Naive thymus-derived CD4-positive, alpha-beta T cell (primary cell): Measurements from ENCODE around the gene MGA. TPM values are rescaled to one million over a fixed set of nuclear protein-coding genes. Genes with fewer than 3 reads are reported as not detected.
A peak's percentile ranks its signal among the peaks of the same experiment; 100 is the strongest.

Experiments
- ATAC-seq: fragments of 150-1000 bp; cut with Tn5 transposase; 2 replicates; pipeline ENCODE4 v1.10.0; 2021; ENCODE audit warnings: mild to moderate bottlenecking, moderate library complexity
- CTCF ChIA-PET: fragments of 350-600 bp; sonication (Branson Sonifier 250); formaldehyde crosslinking; loops from one replicate; lab custom pipeline; 2021; ENCODE audit warnings: antibody characterized with exemption; lab: Charles Lee
- POLR2A ChIA-PET: fragments of 350-600 bp; sonication (Branson Sonifier 250); formaldehyde crosslinking; loops from one replicate; lab custom pipeline; 2021; ENCODE audit warnings: antibody characterized with exemption, inconsistent platforms; lab: Charles Lee
- DNase-seq, 9 donors: peaks; one replicate each; pipeline versions ENCODE4 v3.0.0 to v3.0.0-alpha.2; 2020 to 2022; ENCODE audit warnings: mixed read lengths in 1 of 9
- H3K27ac ChIP-seq: one replicate; pipeline ENCODE4 v1.7.0; 2013; ENCODE audit warnings: mild to moderate bottlenecking, low read depth, low read length, moderate library complexity
- H3K27me3 ChIP-seq, 2 donors: one replicate each; pipeline ENCODE4 v1.7.0; 2013; ENCODE audit warnings: low read length in 2 of 2, mild to moderate bottlenecking in 2 of 2, moderate library complexity in 2 of 2; ENCODE audit not compliant: control insufficient read depth in 2 of 2, insufficient read depth in 2 of 2
- H3K36me3 ChIP-seq, 3 experiments: 1 replicate in 2 of 3; 2 replicates in 1 of 3; pipeline ENCODE4 v1.7.0; 2013; ENCODE audit warnings: low read length in 3 of 3, mild to moderate bottlenecking in 3 of 3, moderate library complexity in 1 of 3; ENCODE audit not compliant: insufficient read depth in 3 of 3, control insufficient read depth in 2 of 3
- H3K4me1 ChIP-seq, 2 donors: one replicate each; pipeline ENCODE4 v1.7.0; 2013; ENCODE audit warnings: low read length in 2 of 2, mild to moderate bottlenecking in 2 of 2, moderate library complexity in 1 of 2; ENCODE audit not compliant: control insufficient read depth in 2 of 2, insufficient read depth in 2 of 2
- H3K4me3 ChIP-seq: 2 replicates; pipeline ENCODE4 v1.7.0; 2013; ENCODE audit warnings: mild to moderate bottlenecking, low read length
- H3K9me3 ChIP-seq, 3 experiments: 1 replicate in 2 of 3; 2 replicates in 1 of 3; pipeline ENCODE4 v1.7.0; 2013; ENCODE audit warnings: low read length in 3 of 3; ENCODE audit not compliant: control insufficient read depth in 2 of 3
- H3K27ac Mint-ChIP-seq, 9 donors: one replicate each; pipeline ENCODE4 v1.8.0; 2020 to 2022; ENCODE audit warnings: mixed read lengths in 9 of 9, mild to moderate bottlenecking in 8 of 9, moderate library complexity in 5 of 9, inconsistent platforms in 2 of 9
- H3K27me3 Mint-ChIP-seq, 5 donors: one replicate each; pipeline ENCODE4 v1.8.0; 2021 to 2022; ENCODE audit warnings: mixed read lengths in 5 of 5, mild to moderate bottlenecking in 1 of 5
- H3K36me3 Mint-ChIP-seq, 5 donors: one replicate each; pipeline ENCODE4 v1.8.0; 2020 to 2022; ENCODE audit warnings: mixed read lengths in 5 of 5, mild to moderate bottlenecking in 3 of 5, inconsistent platforms in 1 of 5
- H3K4me1 Mint-ChIP-seq, 7 donors: one replicate each; pipeline ENCODE4 v1.8.0; 2020 to 2022; ENCODE audit warnings: mixed read lengths in 7 of 7, mild to moderate bottlenecking in 3 of 7, inconsistent platforms in 1 of 7
- H3K4me3 Mint-ChIP-seq, 10 donors: one replicate each; pipeline ENCODE4 v1.8.0; 2020 to 2022; ENCODE audit warnings: mild to moderate bottlenecking in 10 of 10, mixed read lengths in 10 of 10, moderate library complexity in 6 of 10, inconsistent platforms in 2 of 10
- H3K9me3 Mint-ChIP-seq, 11 donors: one replicate each; pipeline ENCODE4 v1.8.0; 2020 to 2022; ENCODE audit warnings: mixed read lengths in 11 of 11, mild to moderate bottlenecking in 4 of 11, inconsistent platforms in 1 of 11, moderate library complexity in 1 of 11
- intact Hi-C, 2 donors: fragments of 100-400 bp; cut with micrococcal nuclease; formaldehyde crosslinking; loops; one replicate each; pipeline ENCODE4 v1.15.1; 2023
- polyA plus RNA-seq, 2 donors: library from polyadenylated mRNA; unstranded; fragments of 300-500 nt; fragmentation: Illumina TruSeq; gene quantifications; one replicate each; pipeline ENCODE4 v1.2.3, GENCODE V29; 2021
- total RNA-seq, 6 experiments: library from RNA in 5 of 6; stranded (reverse) in 5 of 6; gene quantifications; 1 replicate in 5 of 6; 2 replicates in 1 of 6; pipeline ENCODE4 v1.2.3 and lab custom pipeline; 2021 to 2026

Gene MGA
- total RNA-seq (10 to 100 TPM; 35.8 to 73.8 (median 47.3) TPM), polyA plus RNA-seq (10 to 100 TPM; 12.7 to 25.1 TPM), total RNA-seq (lab: John Stamatoyannopoulos, UW) (215 reads per million, percentile 93 among the genes with 10 or more reads in this experiment)

- Histone ChIP-seq H3K4me3 (peak within 1 kb of the TSS; percentile 64), H3K27ac (peak within 1 kb of the TSS; percentile 76), H3K36me3 (no peaks in the 10 kb centered on the region), H3K9me3 (no peaks in the 10 kb centered on the region), H3K27me3 (no peaks in the 10 kb centered on the region), H3K4me1 (peaks cover 20 to 28% of the 10 kb centered on the region in 2 donors)
- H3K36me3 Mint-ChIP-seq, result peaks cover 0 to 19% (median 0%) of the 10 kb centered on the region in 5 donors
- peak; percentile 87 for ATAC-seq
- H3K4me3 Mint-ChIP-seq, result peak within 1 kb of the TSS; percentile 90 to 100 (median 92)
- intact Hi-C loops, result loop anchor here (1.0 to 10.0 kb wide), 20 partner anchors 30 to 1850 kb away; partner anchors contain the start of genes GANC (in 2 of the 2), MAPKBP1 (in 2 of the 2), NDUFAF1 (in 2 of the 2) and TMEM87A (in 2 of the 2)
- ChIA-PET CTCF (interaction anchor here (0.6 to 2.7 kb wide), 7 partner anchors 15 to 796 kb away, joined by 3 to 13 read pairs (median 4); partner anchors contain the start of gene VPS18), POLR2A (interaction anchor here (0.6 to 2.3 kb wide), 18 partner anchors 11 to 233 kb away, joined by 3 to 19 read pairs (median 4); partner anchors contain the start of genes ITPKA, MAPKBP1 and RPAP1)
- H3K9me3 Mint-ChIP-seq, result peaks cover 0 to 7% (median 0%) of the 10 kb centered on the region in 11 donors
- DNase-seq, result peak; percentile 86 to 93 (median 91)
- peaks cover 0 to 45% (median 0%) of the 10 kb centered on the region in 5 donors for H3K27me3 Mint-ChIP-seq
- peaks cover 16 to 64% (median 47%) of the 10 kb centered on the region in 7 donors for H3K4me1 Mint-ChIP-seq
- H3K27ac Mint-ChIP-seq, result peak within 1 kb of the TSS; percentile 92 to 98 (median 96)
Measured at GRCh38 chr15:41660235-41661077, at the start of gene MGA. MGA (plus strand) TSS chr15:41660405.

GRCh38 chr15:41620536-41621199, 39.5 kb upstream of the MGA start:
- DNase-seq, result peak in 2 of 9 donors; percentile 6 to 10
- Histone ChIP-seq H3K27ac (no peak overlapping the region), H3K4me1 (peaks cover 5 to 8% of the 10 kb centered on the region in 2 donors), H3K4me3 (peak overlapping the region; percentile 67), H3K27me3 (no peaks in the 10 kb centered on the region), H3K9me3 (no peaks in the 10 kb centered on the region), H3K36me3 (no peaks in the 10 kb centered on the region)
- H3K36me3 Mint-ChIP-seq, result peaks cover 0 to 8% (median 2%) of the 10 kb centered on the region in 5 donors
- H3K27me3 Mint-ChIP-seq, result peaks cover 0 to 29% (median 0%) of the 10 kb centered on the region in 5 donors
- peaks cover 5 to 29% (median 18%) of the 10 kb centered on the region in 7 donors for H3K4me1 Mint-ChIP-seq
- ATAC-seq, result peak; percentile 4
- ChIA-PET CTCF (interaction anchor here (0.5 kb wide), 1 partner anchor 821 kb away, joined by 3 read pairs; no protein-coding TSS in a partner anchor), POLR2A (interaction anchor here (0.6 to 3.0 kb wide), 5 partner anchors 40 to 504 kb away, joined by 3 to 16 read pairs (median 3); partner anchors contain the start of gene MGA)
- H3K27ac Mint-ChIP-seq, result peak overlapping the region in 7 of 9 donors; percentile 47 to 84 (median 77)
- peaks cover 0 to 14% (median 5%) of the 10 kb centered on the region in 11 donors for H3K9me3 Mint-ChIP-seq
- peak overlapping the region; percentile 55 to 87 (median 78) for H3K4me3 Mint-ChIP-seq
- intact Hi-C loops, result loop anchor here (1.0 to 5.0 kb wide), 8 partner anchors 16 to 388 kb away; partner anchors contain the start of genes MGA (in 2 of the 2), CHP1 (in 1 of the 2), EXD1 (in 1 of the 2) and MAPKBP1 (in 1 of the 2)

GRCh38 chr15:41621200-41622193, 38.7 kb upstream of the MGA start:
- peaks cover 0 to 14% (median 5%) of the 10 kb centered on the region in 11 donors for H3K9me3 Mint-ChIP-seq
- peak; percentile 56 to 81 (median 78) for DNase-seq
- peaks cover 0 to 8% (median 2%) of the 10 kb centered on the region in 5 donors for H3K36me3 Mint-ChIP-seq
- peaks cover 0 to 29% (median 0%) of the 10 kb centered on the region in 5 donors for H3K27me3 Mint-ChIP-seq
- POLR2A ChIA-PET, result interaction anchor here (0.6 to 3.0 kb wide), 6 partner anchors 39 to 505 kb away, joined by 3 to 16 read pairs (median 3); partner anchors contain the start of gene MGA
- Histone ChIP-seq H3K4me1 (peaks cover 5 to 8% of the 10 kb centered on the region in 2 donors), H3K36me3 (no peaks in the 10 kb centered on the region), H3K4me3 (peak overlapping the region; percentile 67), H3K9me3 (no peaks in the 10 kb centered on the region), H3K27ac (peak overlapping the region; percentile 41), H3K27me3 (no peaks in the 10 kb centered on the region)
- peak overlapping the region; percentile 55 to 87 (median 78) for H3K4me3 Mint-ChIP-seq
- intact Hi-C loops, result loop anchor here (1.0 to 5.0 kb wide), 8 partner anchors 17 to 389 kb away; partner anchors contain the start of genes MGA (in 2 of the 2), CHP1 (in 1 of the 2), EXD1 (in 1 of the 2) and MAPKBP1 (in 1 of the 2)
- peak; percentile 87 for ATAC-seq
- peak overlapping the region; percentile 68 to 87 (median 77) for H3K27ac Mint-ChIP-seq
- H3K4me1 Mint-ChIP-seq, result peaks cover 5 to 29% (median 18%) of the 10 kb centered on the region in 7 donors
- CTCF ChIA-PET, result no interaction called here

- DNase-seq, result no peak
- Histone ChIP-seq H3K36me3 (no peaks in the 10 kb centered on the region), H3K9me3 (no peaks in the 10 kb centered on the region), H3K27ac (no peak overlapping the region), H3K27me3 (no peaks in the 10 kb centered on the region), H3K4me1 (peaks cover 5 to 8% of the 10 kb centered on the region in 2 donors), H3K4me3 (no peak overlapping the region)
- Mint-ChIP-seq H3K4me1 (peaks cover 5 to 29% (median 18%) of the 10 kb centered on the region in 7 donors), H3K36me3 (peaks cover 0 to 8% (median 2%) of the 10 kb centered on the region in 5 donors), H3K27me3 (peaks cover 0 to 29% (median 0%) of the 10 kb centered on the region in 5 donors), H3K4me3 (peak overlapping the region in 3 of 10 donors; percentile 55 to 73 (median 64)), H3K9me3 (peaks cover 0 to 10% (median 5%) of the 10 kb centered on the region in 11 donors), H3K27ac (peak overlapping the region in 2 of 9 donors; percentile 43 to 76)
- ChIA-PET CTCF (no interaction called here), POLR2A (interaction anchor here (3.0 kb wide), 1 partner anchor 37 kb away, joined by 16 read pairs; the partner anchor contains the start of gene MGA)
- intact Hi-C loops, result loop anchor here (5.0 kb wide), 3 partner anchors 221 to 391 kb away; partner anchors contain the start of genes CHP1 (in 1 of the 2), EXD1 (in 1 of the 2) and NDUFAF1 (in 1 of the 2)
- no peak for ATAC-seq
Measured at GRCh38 chr15:41622901-41623300, 37.3 kb upstream of the MGA start.

GRCh38 chr15:41627203-41627602, 33.0 kb upstream of the MGA start:
- Mint-ChIP-seq H3K27ac (no peak overlapping the region), H3K4me1 (peaks cover 3 to 18% (median 12%) of the 10 kb centered on the region in 7 donors), H3K36me3 (no peaks in the 10 kb centered on the region), H3K4me3 (no peak overlapping the region), H3K9me3 (no peaks in the 10 kb centered on the region), H3K27me3 (peaks cover 0 to 6% (median 0%) of the 10 kb centered on the region in 5 donors)
- Histone ChIP-seq H3K4me3 (no peak overlapping the region), H3K9me3 (no peaks in the 10 kb centered on the region), H3K36me3 (no peaks in the 10 kb centered on the region), H3K27me3 (no peaks in the 10 kb centered on the region), H3K27ac (no peak overlapping the region), H3K4me1 (no peaks in the 10 kb centered on the region)
- ChIA-PET CTCF (no interaction called here), POLR2A (interaction anchor here (3.4 kb wide), 1 partner anchor 33 kb away, joined by 19 read pairs; the partner anchor contains the start of gene MGA)
- no peak for ATAC-seq
- intact Hi-C loops, result no loop called here
- no peak for DNase-seq
